ENCODE measurements around the gene LARGE1.

LARGE1 gene

DNA sequence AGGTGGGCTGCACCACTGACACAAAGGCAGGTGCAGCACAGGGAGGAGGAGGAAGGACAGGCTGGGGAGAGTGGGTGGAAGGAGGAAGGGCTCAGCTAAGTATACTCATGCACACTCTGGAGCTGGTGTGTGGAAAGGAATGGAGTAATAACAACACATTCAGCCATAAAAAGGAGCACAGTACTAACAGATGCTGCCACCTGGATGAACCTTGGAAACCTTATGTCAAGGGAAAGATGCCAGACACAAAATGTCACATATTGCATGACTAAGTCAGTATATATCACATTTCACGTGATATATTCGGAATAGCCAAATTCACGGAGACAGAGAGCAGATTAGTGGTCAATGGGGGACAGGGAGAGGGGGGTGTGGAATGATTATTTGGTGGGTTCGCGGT is 472.5 kb downstream of the LARGE1 start:
- Mint-ChIP-seq H3K4me1 (ENCODE audit: low read depth) (no peaks in the 10 kb centered on the region), H3K27me3 (ENCODE audit: low read depth) (no peaks in the 10 kb centered on the region), H3K36me3 (ENCODE audit: low read depth) (no peaks in the 10 kb centered on the region), H3K4me3 (no peak overlapping the region), H3K9me3 (peaks cover 15% of the 10 kb centered on the region), H3K27ac (no peak overlapping the region)
- no peak for DNase-seq (ENCODE audit: low spot score)

DNA sequence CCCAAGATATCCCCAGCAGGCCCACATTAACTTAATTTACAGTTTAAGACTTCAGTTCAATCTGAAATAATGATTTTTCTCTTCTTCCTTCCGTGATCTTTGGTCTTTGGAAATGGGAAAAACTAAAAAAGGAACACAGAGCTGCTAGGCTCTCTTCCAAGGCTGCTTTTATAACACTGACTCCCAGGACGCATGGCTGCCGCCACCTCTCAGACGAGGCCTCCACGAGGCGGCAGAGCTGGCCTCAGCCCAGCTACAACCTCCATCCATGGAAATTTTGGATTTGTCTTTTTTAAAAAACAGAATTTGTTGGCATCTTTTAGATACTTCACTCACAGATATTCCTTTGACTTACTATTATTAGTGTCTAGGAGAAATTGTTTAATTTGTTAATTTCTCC is 476.6 kb downstream of the LARGE1 start:
- H3K27me3 Mint-ChIP-seq (ENCODE audit: low read depth), result no peaks in the 10 kb centered on the region
- no peak overlapping the region for H3K27ac Mint-ChIP-seq
- peaks cover 14% of the 10 kb centered on the region for H3K9me3 Mint-ChIP-seq
- H3K4me3 Mint-ChIP-seq, result no peak overlapping the region
- DNase-seq (ENCODE audit: low spot score), result no peak
- no peaks in the 10 kb centered on the region for H3K36me3 Mint-ChIP-seq (ENCODE audit: low read depth)
- H3K4me1 Mint-ChIP-seq (ENCODE audit: low read depth), result no peaks in the 10 kb centered on the region

DNA sequence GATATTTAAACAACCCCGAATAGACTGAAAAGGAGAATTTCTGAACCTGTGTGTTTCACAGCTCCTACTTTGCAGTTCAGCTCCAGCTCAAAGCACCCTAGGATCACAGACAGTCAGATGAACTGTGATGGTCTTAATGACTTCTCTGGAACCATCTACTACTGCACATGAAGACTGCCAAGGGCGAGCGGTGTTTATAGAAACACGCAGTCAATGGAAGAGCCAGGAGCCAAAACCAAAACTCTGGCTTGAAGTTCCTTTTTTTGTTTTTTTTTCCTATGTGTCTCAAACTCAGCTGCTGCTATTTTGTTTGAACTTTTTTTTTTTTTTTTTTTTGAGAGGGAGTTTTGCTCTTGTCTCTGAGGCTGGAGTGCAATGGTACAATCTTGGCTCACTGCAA is 479.5 kb downstream of the LARGE1 start:
- no peak for DNase-seq (ENCODE audit: low spot score)
- H3K36me3 Mint-ChIP-seq (ENCODE audit: low read depth), result no peaks in the 10 kb centered on the region
- H3K27ac Mint-ChIP-seq, result no peak overlapping the region
- no peaks in the 10 kb centered on the region for H3K4me1 Mint-ChIP-seq (ENCODE audit: low read depth)
- H3K4me3 Mint-ChIP-seq, result no peak overlapping the region
- peaks cover 7% of the 10 kb centered on the region for H3K9me3 Mint-ChIP-seq
- no peaks in the 10 kb centered on the region for H3K27me3 Mint-ChIP-seq (ENCODE audit: low read depth)

DNA sequence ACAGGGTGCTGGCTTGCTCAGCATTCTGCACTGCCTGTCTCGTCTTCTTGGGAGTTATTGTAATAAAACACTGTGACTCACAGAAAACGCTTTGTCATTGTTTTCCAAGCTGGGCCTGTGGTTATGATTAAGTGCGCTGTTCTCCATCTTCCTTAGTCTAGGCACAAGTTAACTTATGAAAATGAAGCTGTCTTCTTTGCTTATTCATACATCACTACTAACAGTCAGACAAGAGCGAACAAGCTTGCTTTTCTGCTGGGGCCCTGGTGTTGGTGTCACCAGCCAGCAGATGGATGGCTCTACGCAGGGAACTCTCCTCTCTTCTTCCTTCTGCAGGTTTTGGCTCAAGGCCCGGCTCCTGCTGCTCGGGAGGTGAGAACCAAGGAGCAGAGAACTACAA is 482.0 kb downstream of the LARGE1 start:
- DNase-seq (ENCODE audit: low spot score), result no peak
- H3K27ac Mint-ChIP-seq, result no peak overlapping the region
- H3K4me3 Mint-ChIP-seq, result no peak overlapping the region
- H3K36me3 Mint-ChIP-seq (ENCODE audit: low read depth), result no peaks in the 10 kb centered on the region
- H3K9me3 Mint-ChIP-seq, result peaks cover 11% of the 10 kb centered on the region
- H3K4me1 Mint-ChIP-seq (ENCODE audit: low read depth), result no peaks in the 10 kb centered on the region
- H3K27me3 Mint-ChIP-seq (ENCODE audit: low read depth), result no peaks in the 10 kb centered on the region

DNA sequence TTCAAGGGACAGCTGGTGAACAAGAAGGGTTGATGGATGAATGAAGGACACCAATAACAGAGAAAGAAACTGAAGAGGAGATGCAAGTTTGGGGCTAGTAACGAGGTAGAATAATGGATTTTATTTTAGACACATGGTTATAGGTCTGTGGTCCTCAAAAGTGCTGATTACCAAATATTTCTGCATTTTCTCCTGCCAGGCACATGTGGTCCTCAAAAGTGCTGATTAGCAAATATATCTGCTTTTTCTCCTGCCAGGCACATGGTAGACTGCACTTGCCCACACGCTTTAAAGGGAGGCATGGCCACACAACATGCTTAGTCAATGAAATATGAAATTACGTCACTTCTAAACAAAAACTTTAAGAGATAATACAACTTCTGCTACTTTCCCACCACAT is 489.0 kb downstream of the LARGE1 start:
- Mint-ChIP-seq H3K9me3 (peaks cover 22% of the 10 kb centered on the region), H3K27me3 (ENCODE audit: low read depth) (no peaks in the 10 kb centered on the region), H3K4me1 (ENCODE audit: low read depth) (no peaks in the 10 kb centered on the region), H3K36me3 (ENCODE audit: low read depth) (no peaks in the 10 kb centered on the region), H3K27ac (no peak overlapping the region), H3K4me3 (no peak overlapping the region)
- DNase-seq (ENCODE audit: low spot score), result no peak

DNA sequence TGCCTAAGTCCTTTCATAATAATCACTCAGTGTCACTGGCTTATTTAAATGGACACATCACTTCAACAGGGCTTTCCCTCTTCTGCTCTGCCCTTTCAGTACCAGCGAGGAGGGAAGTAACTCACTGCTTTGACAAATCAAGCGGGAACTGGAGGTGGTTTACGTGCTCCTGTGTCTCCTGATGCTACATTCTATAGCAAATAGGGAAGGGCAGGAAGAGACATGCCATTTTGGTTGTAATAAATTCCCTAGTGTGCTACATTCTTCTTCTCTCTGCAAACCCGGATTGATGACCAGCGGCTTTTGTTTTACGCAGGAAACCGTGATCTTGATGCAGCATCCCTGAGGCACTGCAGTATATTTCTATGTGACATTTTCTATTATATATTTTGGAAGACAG is 491.0 kb downstream of the LARGE1 start:
- H3K9me3 Mint-ChIP-seq, result peaks cover 22% of the 10 kb centered on the region
- DNase-seq (ENCODE audit: low spot score), result no peak

DNA sequence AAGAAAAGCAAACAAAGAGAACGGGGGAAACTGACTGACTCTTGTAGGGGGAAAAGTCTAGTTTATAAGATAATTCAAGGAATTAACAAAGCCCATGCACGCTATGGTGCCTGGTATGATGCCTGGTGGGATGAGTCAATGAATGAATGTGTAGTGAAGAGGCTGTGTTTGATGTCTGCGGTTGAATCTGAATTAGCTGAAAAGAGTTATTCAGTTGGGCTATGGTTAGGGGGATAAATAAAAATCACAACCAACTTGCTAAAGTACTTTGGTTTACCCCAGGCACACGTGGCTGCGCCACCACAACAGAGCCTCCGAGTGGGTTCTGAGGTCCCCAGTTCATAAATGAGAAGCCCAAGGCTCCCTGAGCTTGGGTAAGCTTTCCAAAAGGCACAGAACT is 492.8 kb downstream of the LARGE1 start:
- Mint-ChIP-seq H3K4me1 (ENCODE audit: low read depth) (no peaks in the 10 kb centered on the region), H3K27ac (no peak overlapping the region), H3K9me3 (peaks cover 13% of the 10 kb centered on the region), H3K36me3 (ENCODE audit: low read depth) (no peaks in the 10 kb centered on the region), H3K4me3 (no peak overlapping the region), H3K27me3 (ENCODE audit: low read depth) (no peaks in the 10 kb centered on the region)
- no peak for DNase-seq (ENCODE audit: low spot score)

More for the DNA sequence above, 491.0 kb downstream of the LARGE1 start:
- Mint-ChIP-seq H3K27me3 (ENCODE audit: low read depth) (no peaks in the 10 kb centered on the region), H3K4me3 (no peak overlapping the region), H3K4me1 (ENCODE audit: low read depth) (no peaks in the 10 kb centered on the region), H3K27ac (no peak overlapping the region), H3K36me3 (ENCODE audit: low read depth) (no peaks in the 10 kb centered on the region)

DNA sequence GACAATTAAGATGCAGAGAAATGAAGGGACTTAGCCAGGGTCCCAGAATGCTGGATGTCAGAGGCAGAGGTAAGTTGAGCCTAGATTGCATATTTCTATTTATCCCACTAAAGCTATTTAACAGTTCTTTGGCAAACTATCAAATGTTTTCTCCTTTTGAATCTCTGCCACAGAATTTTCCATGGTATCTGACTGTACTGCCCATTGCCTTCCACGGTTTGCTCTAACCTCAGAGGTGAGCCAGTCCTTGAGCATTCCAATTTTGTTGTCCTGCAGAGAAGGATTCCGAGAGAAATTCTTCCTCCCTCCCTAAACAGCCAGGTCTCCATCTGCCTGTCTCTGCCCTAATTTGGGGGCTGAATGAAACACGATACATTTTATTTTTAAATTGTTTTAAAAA is 493.8 kb downstream of the LARGE1 start:
- Mint-ChIP-seq H3K36me3 (ENCODE audit: low read depth) (no peaks in the 10 kb centered on the region), H3K27ac (no peak overlapping the region), H3K27me3 (ENCODE audit: low read depth) (no peaks in the 10 kb centered on the region), H3K4me3 (no peak overlapping the region), H3K4me1 (ENCODE audit: low read depth) (no peaks in the 10 kb centered on the region), H3K9me3 (peaks cover 13% of the 10 kb centered on the region)
- DNase-seq (ENCODE audit: low spot score), result no peak

DNA sequence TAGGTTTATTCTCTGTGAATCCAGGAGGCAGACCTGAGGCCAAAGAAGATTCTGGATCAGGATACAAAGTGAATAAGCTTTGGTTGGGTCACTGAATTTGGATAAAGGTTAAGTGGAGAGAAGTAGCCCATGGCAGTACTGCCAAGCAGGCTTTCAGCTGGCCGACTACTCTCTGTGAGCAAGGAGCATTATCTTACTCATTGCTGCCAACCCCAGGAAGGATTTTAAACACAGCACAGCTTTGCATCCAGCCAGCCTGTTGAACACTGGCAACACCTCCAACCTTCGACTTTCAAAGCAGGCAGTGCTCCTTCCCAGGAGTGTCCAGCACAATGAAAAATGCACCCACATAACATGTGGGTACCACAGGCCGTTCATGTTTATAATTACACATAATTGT is 498.4 kb downstream of the LARGE1 start:
- Mint-ChIP-seq H3K27ac (no peak overlapping the region), H3K36me3 (ENCODE audit: low read depth) (no peaks in the 10 kb centered on the region), H3K4me1 (ENCODE audit: low read depth) (no peaks in the 10 kb centered on the region), H3K27me3 (ENCODE audit: low read depth) (no peaks in the 10 kb centered on the region), H3K4me3 (no peak overlapping the region), H3K9me3 (peaks cover 17% of the 10 kb centered on the region)
- no peak for DNase-seq (ENCODE audit: low spot score)

DNA sequence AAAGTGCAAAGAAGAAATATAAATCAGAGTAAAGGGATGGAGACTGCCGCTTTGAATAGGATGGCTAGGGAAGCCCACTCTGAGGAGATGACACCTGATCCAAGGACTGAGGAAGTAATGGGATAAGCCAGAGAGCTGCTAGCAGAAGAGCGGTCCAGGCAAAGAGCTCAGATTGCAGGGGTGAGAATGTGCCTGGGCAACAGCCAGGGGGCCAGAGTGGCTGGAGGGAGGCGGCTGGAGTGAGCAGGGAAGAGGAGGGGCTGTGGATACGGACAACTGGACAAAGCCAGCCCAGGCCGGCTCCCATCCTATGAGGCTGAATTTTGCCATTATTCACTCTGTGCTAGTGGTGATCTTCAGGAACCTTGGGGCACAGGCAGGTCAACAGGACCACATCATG is 501.8 kb downstream of the LARGE1 start:
- H3K27me3 Mint-ChIP-seq (ENCODE audit: low read depth), result no peaks in the 10 kb centered on the region
- H3K36me3 Mint-ChIP-seq (ENCODE audit: low read depth), result no peaks in the 10 kb centered on the region
- DNase-seq (ENCODE audit: low spot score), result no peak
- H3K27ac Mint-ChIP-seq, result no peak overlapping the region
- H3K4me3 Mint-ChIP-seq, result no peak overlapping the region
- no peaks in the 10 kb centered on the region for H3K4me1 Mint-ChIP-seq (ENCODE audit: low read depth)
- H3K9me3 Mint-ChIP-seq, result peaks cover 28% of the 10 kb centered on the region

DNA sequence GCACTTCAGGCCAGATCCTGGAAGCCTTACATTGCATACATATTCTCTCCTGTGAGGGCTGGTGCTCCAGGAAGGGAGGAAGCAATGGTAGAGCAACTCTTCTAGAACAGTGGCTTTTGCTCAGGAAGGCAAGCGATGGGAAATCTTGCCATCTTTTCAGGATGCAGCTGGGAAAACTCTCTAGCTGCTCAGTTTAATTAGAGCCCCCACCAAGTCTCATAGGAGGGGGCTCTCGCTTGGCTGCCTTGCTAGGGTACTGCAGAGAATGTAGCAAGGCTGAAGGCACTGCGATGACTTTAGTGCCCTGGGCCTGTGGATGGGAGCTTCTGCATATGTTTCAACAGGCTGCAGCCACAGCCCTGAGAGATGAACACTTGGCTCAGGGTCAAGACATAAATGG is 504.9 kb downstream of the LARGE1 start:
- Mint-ChIP-seq H3K36me3 (ENCODE audit: low read depth) (no peaks in the 10 kb centered on the region), H3K4me1 (ENCODE audit: low read depth) (no peaks in the 10 kb centered on the region), H3K27me3 (ENCODE audit: low read depth) (no peaks in the 10 kb centered on the region), H3K27ac (no peak overlapping the region), H3K9me3 (peaks cover 31% of the 10 kb centered on the region), H3K4me3 (no peak overlapping the region)
- DNase-seq (ENCODE audit: low spot score), result no peak

DNA sequence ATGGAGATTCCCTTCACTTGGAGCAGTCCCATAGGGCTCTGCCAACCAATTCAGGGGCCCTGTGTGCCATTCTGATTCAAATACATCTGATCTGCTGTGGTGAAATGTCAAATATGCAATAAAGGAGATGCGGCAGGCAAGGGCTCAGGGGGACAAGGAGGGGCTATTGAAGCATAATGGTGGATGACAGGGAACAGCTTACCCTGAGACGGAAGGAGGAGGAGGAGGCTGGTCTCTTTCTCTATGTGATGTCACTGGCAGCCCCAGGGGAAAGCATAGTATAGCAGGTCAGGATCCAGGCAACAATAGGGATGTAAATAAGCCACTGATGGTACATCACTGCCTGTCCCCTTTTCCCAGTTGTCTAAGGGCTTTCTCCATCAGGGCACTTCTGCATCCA is 511.2 kb downstream of the LARGE1 start:
- no peaks in the 10 kb centered on the region for H3K27me3 Mint-ChIP-seq (ENCODE audit: low read depth)
- no peaks in the 10 kb centered on the region for H3K4me1 Mint-ChIP-seq (ENCODE audit: low read depth)
- no peak overlapping the region for H3K4me3 Mint-ChIP-seq
- no peaks in the 10 kb centered on the region for H3K36me3 Mint-ChIP-seq (ENCODE audit: low read depth)
- H3K9me3 Mint-ChIP-seq, result peaks cover 22% of the 10 kb centered on the region
- no peak for DNase-seq (ENCODE audit: low spot score)
- H3K27ac Mint-ChIP-seq, result no peak overlapping the region

DNA sequence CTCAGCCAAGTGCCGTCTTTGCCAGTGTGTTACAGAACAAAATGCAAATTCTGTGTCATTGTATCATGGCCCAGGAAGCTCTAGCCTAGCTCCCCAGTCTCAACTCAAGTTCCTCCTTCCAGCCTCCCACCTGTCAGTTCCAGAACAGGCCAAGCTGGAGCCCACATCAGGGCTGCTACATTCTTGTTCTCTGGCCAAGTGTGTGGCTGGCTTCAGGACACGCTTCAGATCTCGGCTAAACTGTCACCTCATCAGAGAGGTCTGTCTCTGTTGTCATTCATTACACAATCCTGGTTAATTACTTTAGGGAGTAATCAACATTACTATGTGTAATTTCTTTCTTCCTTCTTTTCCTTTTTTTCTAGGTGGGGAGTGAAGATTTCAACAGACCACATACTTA is 515.1 kb downstream of the LARGE1 start:
- peaks cover 29% of the 10 kb centered on the region for H3K9me3 Mint-ChIP-seq
- H3K4me3 Mint-ChIP-seq, result no peak overlapping the region
- no peaks in the 10 kb centered on the region for H3K36me3 Mint-ChIP-seq (ENCODE audit: low read depth)
- H3K4me1 Mint-ChIP-seq (ENCODE audit: low read depth), result no peaks in the 10 kb centered on the region
- no peak overlapping the region for H3K27ac Mint-ChIP-seq
- no peak for DNase-seq (ENCODE audit: low spot score)
- no peaks in the 10 kb centered on the region for H3K27me3 Mint-ChIP-seq (ENCODE audit: low read depth)

DNA sequence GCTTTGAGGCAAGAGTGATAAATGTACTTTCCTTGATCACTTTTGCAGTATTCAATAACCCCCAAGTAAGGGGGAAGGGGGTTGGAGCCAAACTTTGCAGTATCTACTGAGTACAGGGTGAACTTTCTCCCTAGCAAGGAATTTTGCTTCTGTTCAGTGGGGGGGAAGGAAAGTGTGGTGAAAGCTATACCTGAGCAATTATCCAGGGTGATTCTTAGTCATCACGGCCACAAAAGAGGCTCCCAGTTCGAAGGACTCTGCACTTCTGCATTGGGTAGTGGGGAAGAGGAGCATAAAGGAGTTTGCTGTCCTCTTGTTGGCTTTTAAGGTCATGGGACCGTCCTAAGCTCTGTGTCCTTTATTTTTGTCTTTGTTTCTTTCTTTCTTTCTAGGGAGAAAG is 515.6 kb downstream of the LARGE1 start:
- DNase-seq (ENCODE audit: low spot score), result no peak
- H3K27ac Mint-ChIP-seq, result no peak overlapping the region
- no peak overlapping the region for H3K4me3 Mint-ChIP-seq
- H3K36me3 Mint-ChIP-seq (ENCODE audit: low read depth), result no peaks in the 10 kb centered on the region
- H3K4me1 Mint-ChIP-seq (ENCODE audit: low read depth), result no peaks in the 10 kb centered on the region
- no peaks in the 10 kb centered on the region for H3K27me3 Mint-ChIP-seq (ENCODE audit: low read depth)
- H3K9me3 Mint-ChIP-seq, result peaks cover 29% of the 10 kb centered on the region

DNA sequence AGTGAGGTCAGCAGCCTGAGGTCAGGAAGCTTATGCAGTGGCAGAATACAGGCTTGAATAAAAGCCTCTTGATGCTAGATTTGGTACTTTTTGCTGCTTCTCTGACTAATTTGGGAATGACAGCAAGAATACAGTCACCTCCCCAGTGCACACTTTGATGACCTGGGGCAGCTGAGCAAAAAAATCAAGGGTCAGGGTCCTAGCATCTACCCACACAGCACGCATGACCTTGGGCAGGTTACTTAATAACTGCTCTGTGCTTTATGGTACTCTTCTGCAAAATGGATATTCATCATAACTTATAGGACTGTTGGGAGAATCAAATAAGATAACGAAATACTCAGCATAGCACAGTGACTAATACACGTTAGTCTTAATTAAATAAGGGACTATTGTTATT is 518.0 kb downstream of the LARGE1 start:
- Mint-ChIP-seq H3K4me3 (no peak overlapping the region), H3K9me3 (peaks cover 31% of the 10 kb centered on the region), H3K36me3 (ENCODE audit: low read depth) (no peaks in the 10 kb centered on the region), H3K27me3 (ENCODE audit: low read depth) (no peaks in the 10 kb centered on the region), H3K4me1 (ENCODE audit: low read depth) (no peaks in the 10 kb centered on the region), H3K27ac (no peak overlapping the region)
- no peak for DNase-seq (ENCODE audit: low spot score)
